Right lobe of liver (tissue), 6 donors: Measurements from ENCODE around the gene VDAC1. TPM values are rescaled to one million over a fixed set of nuclear protein-coding genes. Genes with fewer than 3 reads are reported as not detected.

ENCODE experiments used
- ATAC-seq, 4 donors: fragments of 200-7000 bp; cut with Tn5 transposase; one replicate each; pipeline ENCODE4 v1.9.1; 2020; ENCODE audit warnings: mild to moderate bottlenecking in 4 of 4, moderate library complexity in 4 of 4
- DNase-seq, 3 donors: peaks; one replicate each; pipeline ENCODE4 v3.0.0-alpha.2; 2020
- H3K27ac ChIP-seq, 3 donors: fragments of 200-600 bp; one replicate each; pipeline ENCODE4 v1.8.0; 2022
- H3K27me3 ChIP-seq, 2 donors: fragments of 200-600 bp; one replicate each; pipeline ENCODE4 v1.8.0; 2022
- H3K36me3 ChIP-seq, 4 donors: fragments of 200-600 bp; sonication (generic) in 1 of 4; one replicate each; pipeline versions ENCODE4 v1.5.1 to v1.8.0; 2017 to 2022; ENCODE audit warnings: control low read depth in 1 of 4
- H3K4me1 ChIP-seq, 4 donors: fragments of 200-600 bp; sonication (generic) in 1 of 4; one replicate each; pipeline versions ENCODE4 v1.5.1 to v1.8.0; 2017 to 2022; ENCODE audit warnings: control low read depth in 1 of 4
- H3K4me3 ChIP-seq, 3 donors: fragments of 200-600 bp; one replicate each; pipeline ENCODE4 v1.8.0; 2022
- H3K9me3 ChIP-seq, 4 donors: fragments of 200-600 bp; sonication (generic) in 1 of 4; one replicate each; pipeline versions ENCODE4 v1.5.1 to v1.8.0; 2017 to 2022; ENCODE audit warnings: control low read depth in 1 of 4
- POLR2A ChIP-seq: fragments of 450-650 bp; IDR thresholded peaks from one replicate; pipeline ENCODE4 v1.6.1; 2017; ENCODE audit warnings: antibody characterized with exemption, mild to moderate bottlenecking
- WGBS: methylation state at CpG from one replicate; pipeline ENCODE4 v1.1.6; 2018; ENCODE audit warnings: low coverage, low lambda C conversion rate; ENCODE audit not compliant: insufficient coverage; ENCODE audit errors: missing lambda C conversion rate; 5-methylcytosine and 5-hydroxymethylcytosine counted together
- intact Hi-C, 2 donors: fragments of 100-400 bp; cut with DNase I; formaldehyde crosslinking; loops; one replicate each; pipeline versions ENCODE4 v1.11.2 to v1.14.1; 2022
- total RNA-seq, 6 experiments: library from RNA; depleted of rRNA in 2 of 6; stranded (reverse); fragments of >200 nt in 2 of 6; fragmentation: NEBNext Ultra II Directional in 3 of 6; extraction: Animal tissue kit (Norgen Biotek cat#: 25700) in 3 of 6; gene quantifications; one replicate each; pipeline versions ENCODE4 v1.1.0 to v1.2.4, GENCODE V29; 2016 to 2023
- TF ChIP-seq, protein P1 (sequence below), 4 donors: fragments of 200-600 bp in 3 of 4; fragments of 450-650 bp in 1 of 4; IDR thresholded peaks; one replicate each; pipeline versions ENCODE4 v1.5.1 to v1.8.0; 2016 to 2022; ENCODE audit warnings: antibody characterized with exemption in 4 of 4, mild to moderate bottlenecking in 2 of 4
- donor health status: DM: no; HTN: yes; CAD: no.
- donor health status: DM: no; HTN: no; CAD: no.
- donor health status: DM: no; HTN: no; CAD: no.
- donor health status: DM: no; HTN: yes; CAD: no.
- donor health status: DM: no; HTN: yes; CAD: no.

The VDAC1 gene
- total RNA-seq, 6 experiments from 2014 or later = 101 to 209 (median 128) TPM

GRCh38 chr5:134000091-134000511, 4.7 kb downstream of the VDAC1 start:
- peaks cover 0 to 58% (median 25%) of the 10 kb centered on the region in 4 donors for H3K4me1 ChIP-seq
- H3K27me3 ChIP-seq = no peaks in the 10 kb centered on the region
- intact Hi-C loops = no loop called here
- H3K36me3 ChIP-seq = no peaks in the 10 kb centered on the region
- no peak for TF ChIP-seq POLR2A
- TF ChIP-seq, protein P1, sequence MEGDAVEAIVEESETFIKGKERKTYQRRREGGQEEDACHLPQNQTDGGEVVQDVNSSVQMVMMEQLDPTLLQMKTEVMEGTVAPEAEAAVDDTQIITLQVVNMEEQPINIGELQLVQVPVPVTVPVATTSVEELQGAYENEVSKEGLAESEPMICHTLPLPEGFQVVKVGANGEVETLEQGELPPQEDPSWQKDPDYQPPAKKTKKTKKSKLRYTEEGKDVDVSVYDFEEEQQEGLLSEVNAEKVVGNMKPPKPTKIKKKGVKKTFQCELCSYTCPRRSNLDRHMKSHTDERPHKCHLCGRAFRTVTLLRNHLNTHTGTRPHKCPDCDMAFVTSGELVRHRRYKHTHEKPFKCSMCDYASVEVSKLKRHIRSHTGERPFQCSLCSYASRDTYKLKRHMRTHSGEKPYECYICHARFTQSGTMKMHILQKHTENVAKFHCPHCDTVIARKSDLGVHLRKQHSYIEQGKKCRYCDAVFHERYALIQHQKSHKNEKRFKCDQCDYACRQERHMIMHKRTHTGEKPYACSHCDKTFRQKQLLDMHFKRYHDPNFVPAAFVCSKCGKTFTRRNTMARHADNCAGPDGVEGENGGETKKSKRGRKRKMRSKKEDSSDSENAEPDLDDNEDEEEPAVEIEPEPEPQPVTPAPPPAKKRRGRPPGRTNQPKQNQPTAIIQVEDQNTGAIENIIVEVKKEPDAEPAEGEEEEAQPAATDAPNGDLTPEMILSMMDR (IDR thresholded peaks at IDR 0.05) = no peak
- H3K27ac ChIP-seq = no peak overlapping the region
- DNase-seq (no peak), ATAC-seq (no peak)
- 17% methylated on average over 1 of the region's 5 CpGs for WGBS
- no peak overlapping the region for H3K4me3 ChIP-seq
- no peaks in the 10 kb centered on the region for H3K9me3 ChIP-seq

DNA sequence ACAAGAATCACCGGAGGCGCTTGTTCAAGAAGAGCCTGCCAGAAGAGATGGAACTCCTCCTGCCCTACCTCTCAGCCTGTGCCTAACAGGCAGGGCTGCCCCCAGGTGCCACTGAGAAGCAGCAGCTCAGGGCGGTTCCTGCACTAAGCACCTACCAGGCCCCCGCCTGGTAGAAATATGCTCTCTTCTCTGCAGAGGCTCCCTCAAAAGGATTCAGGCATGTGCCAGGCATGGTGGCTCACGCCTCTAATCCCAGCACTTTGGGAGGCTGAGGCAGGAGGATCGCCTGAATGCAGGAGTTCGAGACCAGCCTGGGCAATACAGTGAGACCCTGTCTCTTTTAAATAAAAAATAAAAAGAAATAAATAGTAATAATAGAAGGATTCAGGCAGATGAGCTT, 6.0 kb downstream of the VDAC1 start:
- Histone ChIP-seq H3K9me3 (no peaks in the 10 kb centered on the region), H3K4me3 (no peak overlapping the region), H3K36me3 (no peaks in the 10 kb centered on the region), H3K27ac (no peak overlapping the region), H3K27me3 (no peaks in the 10 kb centered on the region), H3K4me1 (peaks cover 0 to 67% (median 25%) of the 10 kb centered on the region in 4 donors)
- WGBS = 90% methylated on average over 2 of the region's 7 CpGs
- TF ChIP-seq, protein P1 (IDR thresholded peaks at IDR 0.05) = no peak
- no peak for TF ChIP-seq POLR2A
- no peak for ATAC-seq
- no peak for DNase-seq
- intact Hi-C loops = no loop called here

GRCh38 chr5:133998042-133998441, 6.7 kb downstream of the VDAC1 start:
- H3K27me3 ChIP-seq = no peaks in the 10 kb centered on the region
- TF ChIP-seq POLR2A = no peak
- TF ChIP-seq, protein P1 (IDR thresholded peaks at IDR 0.05) = no peak
- no peak overlapping the region for H3K27ac ChIP-seq
- no peaks in the 10 kb centered on the region for H3K9me3 ChIP-seq
- no peak for ATAC-seq
- intact Hi-C loops = no loop called here
- H3K4me1 ChIP-seq = peaks cover 0 to 68% (median 24%) of the 10 kb centered on the region in 4 donors
- WGBS = 75% methylated on average over 6 of the region's 6 CpGs
- H3K4me3 ChIP-seq = no peak overlapping the region
- DNase-seq = no peak
- no peaks in the 10 kb centered on the region for H3K36me3 ChIP-seq

DNA sequence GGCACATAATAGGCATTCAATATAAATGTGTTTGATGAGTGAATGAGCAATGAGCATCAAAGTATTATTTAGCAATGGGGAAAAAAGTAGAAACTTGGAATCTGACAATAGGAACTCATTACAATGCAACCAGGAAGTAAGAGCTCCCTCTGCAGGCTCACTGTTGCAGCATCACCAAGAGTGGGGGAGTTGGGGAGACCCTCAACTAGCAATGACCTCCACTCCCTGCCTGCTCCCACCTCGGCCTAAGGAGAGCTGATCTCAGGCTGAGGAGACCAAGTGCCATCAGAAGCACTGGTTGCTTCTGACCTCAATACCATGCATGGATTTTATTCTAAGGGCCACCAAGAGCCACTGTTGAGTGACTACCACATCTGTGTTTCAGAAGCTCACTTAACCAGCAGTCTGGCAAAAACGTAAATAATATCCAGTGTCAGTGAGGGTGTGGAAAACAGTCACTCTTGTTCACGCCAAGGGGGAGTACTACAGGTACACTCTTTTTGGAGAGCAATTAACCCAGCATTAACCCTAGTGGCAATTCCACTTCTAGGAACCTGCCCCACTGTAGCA, 8.0 kb downstream of the VDAC1 start:
- H3K27ac ChIP-seq = no peak overlapping the region
- ATAC-seq = no peak
- WGBS = 69% methylated on average over 3 of the region's 3 CpGs

More for the DNA sequence above, 8.0 kb downstream of the VDAC1 start:
- DNase-seq = no peak
- TF ChIP-seq, protein P1 (IDR thresholded peaks at IDR 0.05) = peak; percentile 21 to 36 (median 25)
- no peak for TF ChIP-seq POLR2A
- peaks cover 0 to 56% (median 18%) of the 10 kb centered on the region in 4 donors for H3K4me1 ChIP-seq
- H3K27me3 ChIP-seq = no peaks in the 10 kb centered on the region
- no peaks in the 10 kb centered on the region for H3K9me3 ChIP-seq
- intact Hi-C loops = no loop called here
- H3K4me3 ChIP-seq = no peak overlapping the region
- H3K36me3 ChIP-seq = peaks cover 0 to 3% (median 0%) of the 10 kb centered on the region in 4 donors
